H1 (cell line): ENCODE measurements around the gene INPP5F. TPM values are rescaled to one million over a fixed set of nuclear protein-coding genes. Genes with fewer than 3 reads are reported as not detected.

Experiments used
- HDAC2 ChIP-seq, 2 experiments: fragments of 300-600 bp in 1 of 2; sonication (generic) in 1 of 2; IDR thresholded peaks; 2 replicates each; pipeline ENCODE4 v1.6.1; 2011 to 2012; ENCODE audit warnings: low read depth in 2 of 2, low read length in 2 of 2, mild to moderate bottlenecking in 2 of 2, moderate library complexity in 2 of 2, borderline replicate concordance in 1 of 2, inconsistent platforms in 1 of 2
- POU5F1 ChIP-seq: IDR thresholded peaks from 2 replicates; pipeline ENCODE4 v1.6.1; 2011; ENCODE audit warnings: low read depth, mild to moderate bottlenecking, low read length, moderate library complexity
- polyA plus RNA-seq, 7 experiments: library from polyadenylated mRNA; depleted of rRNA in 3 of 7; stranded (reverse) in 5 of 7; unstranded in 2 of 7; fragments of >200 nt in 5 of 7; fragments of 200-250 nt in 2 of 7; gene quantifications; 1 replicate in 5 of 7; 2 replicates in 1 of 7; 4 replicates in 1 of 7; pipeline versions ENCODE4 v1.2.1 to v1.2.3, GENCODE V29; 2011 to 2013; ENCODE audit warnings: missing spikeins in 2 of 7, mixed read lengths in 2 of 7
- total RNA-seq: library from RNA; stranded (reverse); fragmentation: NEBNext Ultra II Directional; extraction: Animal tissue kit (Norgen Biotek cat#: 25700); gene quantifications from 2 replicates; pipeline ENCODE4 v1.2.1, GENCODE V29; 2021

Gene INPP5F
- total and polyA plus RNA-seq, 2 of the 8 experiments (the other 6 are each of a cell fraction or from before 2014, with no cell fraction given): 50.1 to 101 TPM

DNA sequence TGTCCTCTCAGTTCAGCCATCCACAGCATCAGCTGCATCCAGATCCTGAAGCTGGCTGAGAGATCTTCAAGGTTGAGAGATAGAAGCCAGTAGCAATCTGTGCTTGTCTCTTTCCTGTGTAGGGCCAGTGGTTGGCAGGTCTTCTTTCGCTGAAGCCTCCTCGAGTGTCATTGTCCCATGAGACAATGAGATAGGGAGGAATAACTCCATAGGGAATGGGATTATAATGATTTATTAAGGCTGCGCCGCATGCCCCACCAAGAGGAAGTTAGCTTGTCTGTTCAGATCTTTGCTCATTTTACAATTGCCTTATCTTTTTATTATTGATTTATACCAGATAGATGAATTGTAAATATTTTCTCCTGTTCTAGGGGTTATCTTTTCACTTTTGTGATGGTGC is 85.3 kb downstream of the INPP5F start (continued):
- TF ChIP-seq HDAC2 (IDR thresholded peaks at IDR 0.05; ENCODE audit: borderline replicate concordance in 1 of 2, low read depth in 2 of 2, low read length in 2 of 2): no peak
- no peak for TF ChIP-seq POU5F1
